KMS-11 (cell line): ENCODE results near the gene PLEKHG5.

Source experiments
- H2AFZ ChIP-seq: fragments of 200-600 bp; sonication (generic); 2 replicates; pipeline ENCODE4 v1.6.1; 2016; ENCODE audit warnings: antibody characterized with exemption, mixed run types, low read depth
- H3K27ac ChIP-seq: fragments of 200-600 bp; sonication (generic); 2 replicates; pipeline ENCODE4 v1.6.1; 2016; ENCODE audit warnings: mild to moderate bottlenecking, mixed run types
- H3K27me3 ChIP-seq: fragments of 200-600 bp; sonication (generic); 2 replicates; pipeline ENCODE4 v1.6.1; 2017; ENCODE audit warnings: mild to moderate bottlenecking, low read depth, mixed run types, moderate library complexity; ENCODE audit not compliant: insufficient read depth
- H3K36me3 ChIP-seq: fragments of 200-600 bp; sonication (generic); 2 replicates; pipeline ENCODE4 v1.6.1; 2017; ENCODE audit warnings: mild to moderate bottlenecking, mixed run types; ENCODE audit not compliant: insufficient read depth
- H3K4me1 ChIP-seq: fragments of 200-600 bp; sonication (generic); 2 replicates; pipeline ENCODE4 v1.6.1; 2016; ENCODE audit warnings: mild to moderate bottlenecking, low read depth, mixed run types; ENCODE audit not compliant: poor library complexity, severe bottlenecking
- H3K4me2 ChIP-seq: fragments of 200-600 bp; sonication (generic); 2 replicates; pipeline ENCODE4 v1.7.0; 2016; ENCODE audit warnings: mild to moderate bottlenecking, mixed run types
- H3K4me3 ChIP-seq: fragments of 200-600 bp; sonication (generic); IDR thresholded peaks from 2 replicates; pipeline ENCODE4 v1.6.1; 2017; ENCODE audit warnings: low read depth, low read length, mixed read lengths; ENCODE audit not compliant: insufficient read depth
- H3K79me2 ChIP-seq: fragments of 200-600 bp; sonication (generic); 2 replicates; pipeline ENCODE4 v1.6.1; 2016; ENCODE audit warnings: low read depth, mixed run types; ENCODE audit not compliant: insufficient read depth
- H3K9ac ChIP-seq: fragments of 200-600 bp; sonication (generic); 2 replicates; pipeline ENCODE4 v1.6.1; 2016; ENCODE audit warnings: mild to moderate bottlenecking, mixed run types
- H4K20me1 ChIP-seq: fragments of 200-600 bp; sonication (generic); 2 replicates; pipeline ENCODE4 v1.6.1; 2016; ENCODE audit warnings: mild to moderate bottlenecking, mixed run types; ENCODE audit not compliant: insufficient read depth
- CTCF ChIP-seq: fragments of 200-600 bp; sonication (generic); conservative IDR thresholded peaks from 2 replicates; pipeline ENCODE4 v1.6.1; 2017; ENCODE audit warnings: low read depth, mild to moderate bottlenecking, antibody characterized with exemption, low read length, moderate library complexity, mixed read lengths

The PLEKHG5 gene

DNA sequence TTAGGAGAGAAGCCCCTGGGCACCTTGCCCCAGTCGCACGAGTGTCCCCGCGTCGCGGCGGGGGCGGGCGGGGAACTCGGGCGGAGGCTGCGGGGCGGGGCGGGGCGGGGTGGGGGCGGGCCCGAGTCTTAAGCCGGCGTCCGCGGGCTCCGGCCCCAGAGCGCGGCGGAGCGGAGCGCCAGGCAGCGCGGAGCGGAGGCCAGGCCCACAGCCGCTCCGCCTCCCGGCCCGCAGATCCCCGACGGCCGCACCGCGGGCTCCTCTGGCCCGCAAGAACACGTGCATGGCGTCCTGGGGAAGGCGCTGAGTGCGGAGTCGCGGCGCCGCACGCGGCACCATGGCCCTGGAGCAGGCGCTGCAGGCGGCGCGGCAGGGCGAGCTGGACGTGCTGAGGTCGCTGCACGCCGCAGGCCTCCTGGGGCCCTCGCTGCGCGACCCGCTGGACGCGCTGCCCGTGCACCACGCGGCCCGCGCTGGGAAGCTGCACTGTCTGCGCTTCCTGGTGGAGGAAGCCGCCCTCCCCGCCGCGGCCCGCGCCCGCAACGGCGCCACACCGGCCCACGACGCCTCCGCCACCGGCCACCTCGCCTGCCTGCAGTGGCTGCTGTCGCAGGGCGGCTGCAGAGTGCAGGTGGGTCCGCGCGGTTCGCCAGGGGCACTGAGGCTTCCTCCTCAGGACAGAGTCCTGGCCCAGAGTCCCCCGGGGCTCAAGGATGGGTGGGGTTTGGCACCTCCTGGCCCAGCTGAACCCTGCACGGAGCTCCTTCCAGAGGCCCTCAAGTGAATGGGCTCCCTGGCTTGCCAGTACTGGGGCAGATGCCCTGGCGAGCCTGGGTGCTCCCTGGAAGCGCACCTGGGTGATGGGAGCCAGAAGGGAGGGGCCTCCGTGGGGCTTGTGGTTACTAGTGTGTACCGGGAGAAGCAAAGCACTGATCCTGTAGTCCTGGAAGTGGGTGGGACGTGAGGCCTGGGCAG lies 66.6 kb downstream of the PLEKHG5 start, which contains the start of gene ESPN:
Gene ESPN (plus strand): TSS at position 158 of the 975 bp plus-strand sequence. CDS start 180 bp downstream, at position 338.
- H3K4me1 ChIP-seq: no peaks in the 10 kb centered on the region
- no peak within 1 kb of the TSS; the same call in 1 of the 2 replicates for H2AFZ ChIP-seq
- no peak within 1 kb of the TSS for H3K27ac ChIP-seq
- no peak within 1 kb of the TSS for H3K9ac ChIP-seq
- no peak within 1 kb of the TSS for H3K4me3 ChIP-seq
- H3K4me2 ChIP-seq: no peak within 1 kb of the TSS
- H3K27me3 ChIP-seq: peaks cover 91% of the 10 kb centered on the region
- H3K79me2 ChIP-seq: no peaks in the 10 kb centered on the region
- H4K20me1 ChIP-seq: no peaks in the 10 kb centered on the region
- TF ChIP-seq CTCF: no peak
- no peaks in the 10 kb centered on the region for H3K36me3 ChIP-seq

GRCh38 chr1:6424000-6424565 lies 67.4 kb downstream of the PLEKHG5 start:
- no peaks in the 10 kb centered on the region for H3K36me3 ChIP-seq
- no peak overlapping the region for H2AFZ ChIP-seq
- peaks cover 94% of the 10 kb centered on the region for H3K27me3 ChIP-seq
- no peak overlapping the region for H3K4me2 ChIP-seq
- no peak overlapping the region for H3K9ac ChIP-seq
- H3K27ac ChIP-seq: no peak overlapping the region
- no peaks in the 10 kb centered on the region for H3K4me1 ChIP-seq
- H3K79me2 ChIP-seq: no peaks in the 10 kb centered on the region
- H3K4me3 ChIP-seq: no peak overlapping the region
- H4K20me1 ChIP-seq: no peaks in the 10 kb centered on the region
- TF ChIP-seq CTCF: no peak

- no peaks in the 10 kb centered on the region for H3K79me2 ChIP-seq
- no peak overlapping the region for H3K4me2 ChIP-seq
- H3K4me3 ChIP-seq: no peak overlapping the region
- H3K9ac ChIP-seq: no peak overlapping the region
- no peaks in the 10 kb centered on the region for H3K4me1 ChIP-seq
- TF ChIP-seq CTCF: peak; percentile 92
- H4K20me1 ChIP-seq: no peaks in the 10 kb centered on the region
- peaks cover 96% of the 10 kb centered on the region for H3K27me3 ChIP-seq
- H3K27ac ChIP-seq: no peak overlapping the region
- H2AFZ ChIP-seq: no peak overlapping the region; the same call in 1 of the 2 replicates
- no peaks in the 10 kb centered on the region for H3K36me3 ChIP-seq
Observed at GRCh38 chr1:6423321-6423999, 68.0 kb downstream of the PLEKHG5 start.

DNA sequence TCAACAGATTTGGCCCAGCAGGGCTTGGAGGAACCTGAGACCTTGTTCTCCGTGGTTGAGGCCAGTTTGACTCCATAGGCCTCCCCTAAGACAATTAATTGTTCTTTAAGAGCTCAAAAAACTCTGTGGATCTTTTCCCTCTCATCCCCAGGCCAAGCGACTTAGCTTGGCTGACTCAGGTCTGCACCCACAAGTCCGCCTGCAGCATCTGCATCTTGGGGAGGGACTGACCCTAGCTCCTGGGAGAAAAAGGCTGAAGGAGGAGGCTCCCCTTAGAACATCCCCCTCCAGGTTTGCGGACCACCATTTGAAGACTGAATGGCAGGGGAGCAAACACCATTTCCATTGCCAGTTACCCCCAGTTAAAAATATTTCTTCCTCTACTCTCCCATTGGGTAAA lies 70.2 kb downstream of the PLEKHG5 start:
- no peak for TF ChIP-seq CTCF
- H3K4me2 ChIP-seq: no peak overlapping the region
- no peaks in the 10 kb centered on the region for H3K4me1 ChIP-seq
- H3K4me3 ChIP-seq: no peak overlapping the region
- no peak overlapping the region for H3K27ac ChIP-seq
- H3K79me2 ChIP-seq: no peaks in the 10 kb centered on the region
- peaks cover 95% of the 10 kb centered on the region for H3K27me3 ChIP-seq
- H4K20me1 ChIP-seq: no peaks in the 10 kb centered on the region
- H3K9ac ChIP-seq: no peak overlapping the region
- H3K36me3 ChIP-seq: no peaks in the 10 kb centered on the region
- no peak overlapping the region for H2AFZ ChIP-seq
